Activated naive CD8-positive, alpha-beta T cell treated with anti-CD3 and anti-CD28 coated beads, Interleukin-2, amount 50 U/mL, for 16 hours (primary cell): ENCODE results near the gene MT4.
A peak's percentile ranks its signal among the peaks of the same experiment; 100 is the strongest.
"Not testable (repeated sequence)": the region's sequence is repeated elsewhere in the genome, so short reads cannot be mapped to it uniquely, and the experiment has no call there.

Experiments used
- DNase-seq: peaks from one replicate; pipeline ENCODE4 v3.0.0-alpha.2; 2020; ENCODE audit warnings: low read depth, low spot score

MT4 gene

DNA sequence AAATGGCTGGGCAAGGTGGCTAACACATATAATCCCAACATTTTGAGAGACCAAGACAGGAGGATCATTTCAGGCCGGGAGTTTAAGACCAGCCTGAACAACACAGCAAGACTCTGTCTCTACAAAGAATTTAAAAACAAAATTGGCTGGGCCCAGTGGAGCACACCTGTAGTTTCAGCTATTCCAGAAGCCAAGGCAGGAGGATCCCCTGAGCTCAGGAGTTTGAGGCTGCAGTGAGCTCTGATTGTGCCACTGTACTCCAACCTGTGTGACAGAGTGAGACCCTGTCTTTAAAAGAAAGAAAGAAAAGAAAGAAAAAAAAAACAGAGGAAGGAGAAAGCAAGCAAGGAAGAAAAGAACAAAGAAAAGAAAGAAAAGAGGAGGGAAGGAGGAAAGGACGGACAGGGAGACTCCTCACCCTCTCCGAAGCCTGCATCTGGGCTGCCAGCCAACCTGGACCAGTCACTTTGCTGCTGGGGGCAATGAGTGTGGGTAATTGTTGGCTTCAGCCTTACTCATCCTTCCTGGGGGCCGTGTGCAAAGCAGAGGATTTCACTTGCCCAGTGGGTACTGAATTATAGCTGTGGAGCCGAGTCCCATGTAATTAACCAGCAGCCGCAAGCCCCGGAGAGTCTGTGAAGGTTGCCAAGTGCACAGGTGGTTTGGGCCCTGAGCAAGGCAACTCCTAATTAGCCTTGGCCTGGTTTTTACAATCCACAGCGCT, 6.7 kb upstream of the MT4 start:
- no peak for DNase-seq

DNA sequence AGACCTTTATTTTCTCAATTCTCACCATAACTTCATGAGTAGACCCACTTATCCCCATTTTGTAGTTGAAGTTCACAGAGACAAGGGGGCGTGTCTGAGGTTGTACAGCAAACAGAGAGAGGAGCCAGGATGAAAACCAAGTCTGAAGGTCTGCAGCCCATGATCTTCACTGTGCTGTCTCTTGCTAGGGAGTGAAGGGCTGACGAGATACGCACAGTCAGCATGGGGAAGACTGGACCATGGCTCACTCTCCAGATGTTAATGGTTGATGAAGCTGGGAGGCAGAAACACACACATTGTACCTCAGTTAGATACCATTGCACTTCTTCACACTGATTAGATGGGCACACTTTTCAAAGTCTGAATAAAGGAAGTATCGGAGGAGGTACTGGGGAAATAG, 5.8 kb upstream of the MT4 start:
- no peak for DNase-seq

DNA sequence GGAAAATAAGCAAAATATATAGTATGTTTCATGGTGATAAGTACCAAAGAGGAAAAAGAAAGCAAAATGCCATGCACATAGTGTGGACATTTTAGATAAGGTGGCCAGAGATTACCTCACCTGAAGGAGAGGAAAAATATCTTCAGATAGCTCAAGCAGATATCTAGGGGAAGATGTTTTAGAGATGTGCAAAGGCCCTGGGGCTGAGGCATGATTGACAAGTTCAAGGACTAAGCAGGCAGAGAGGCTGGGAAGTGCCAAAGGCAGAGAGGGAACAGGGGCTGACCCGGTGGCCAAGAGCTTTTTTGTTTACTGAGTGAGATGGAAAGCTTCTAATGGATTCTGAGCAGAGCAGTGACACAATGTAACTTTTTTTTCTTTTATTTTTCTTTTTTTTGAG, 4.4 kb upstream of the MT4 start:
- no peak for DNase-seq

DNA sequence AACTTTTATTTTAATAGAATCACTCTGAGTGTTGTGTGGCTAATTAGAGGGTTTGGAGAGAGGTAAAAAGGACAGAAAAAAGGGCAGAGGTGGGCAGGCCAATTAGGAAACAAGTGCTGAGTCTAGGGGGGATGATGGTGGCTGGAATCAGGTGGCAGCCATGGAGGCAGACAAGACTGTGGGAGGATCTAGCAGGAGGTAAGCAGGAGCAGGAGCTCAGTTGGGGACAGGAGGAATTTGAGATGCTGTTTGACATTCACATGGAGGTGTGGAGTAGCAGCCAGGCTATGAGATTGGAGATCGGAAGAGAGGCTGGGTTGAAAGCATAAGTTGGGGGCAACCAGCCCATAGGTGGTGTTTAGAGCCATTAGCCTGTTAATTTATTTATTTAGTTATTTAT, 3.7 kb upstream of the MT4 start:
- no peak for DNase-seq

DNA sequence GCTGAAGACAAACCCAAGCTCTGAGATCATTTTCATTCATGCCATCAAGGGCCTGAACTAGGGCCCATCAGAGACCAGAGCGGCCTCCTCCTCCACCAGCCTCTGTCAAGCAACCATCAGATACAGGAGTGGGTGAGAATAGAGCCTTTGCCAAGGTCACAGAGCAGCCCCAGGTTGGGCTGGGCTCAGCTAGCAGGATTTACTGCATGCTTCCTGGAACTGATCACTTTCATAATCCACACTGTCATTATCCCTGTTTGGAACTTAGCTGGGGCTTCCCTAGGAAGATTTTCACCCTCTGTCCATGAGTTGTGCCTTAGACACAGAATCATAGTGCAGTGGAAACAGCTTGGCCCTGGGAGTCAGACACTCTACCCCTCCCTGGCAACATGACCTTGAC, 5.1 kb downstream of the MT4 start:
- DNase-seq = no peak

DNA sequence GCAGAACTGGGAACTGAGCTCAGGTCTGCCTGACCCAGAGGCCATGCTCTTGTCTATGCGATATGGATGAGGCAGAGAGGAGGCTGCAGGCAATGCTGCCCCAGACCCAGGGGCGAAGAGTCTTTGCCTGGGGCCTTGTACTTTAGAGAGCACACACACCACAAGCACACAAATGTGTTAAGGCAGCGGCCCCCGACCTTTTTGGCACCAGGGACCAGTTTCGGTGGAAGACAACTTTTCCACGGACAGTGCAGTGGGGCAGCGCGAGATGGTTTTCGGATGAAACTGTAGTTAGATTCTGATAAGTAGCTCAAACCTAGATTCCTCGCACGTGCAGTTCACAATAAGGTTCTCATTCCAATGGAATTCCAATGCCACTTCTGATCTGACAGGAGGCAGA, 6.7 kb downstream of the MT4 start:
- no peak for DNase-seq

DNA sequence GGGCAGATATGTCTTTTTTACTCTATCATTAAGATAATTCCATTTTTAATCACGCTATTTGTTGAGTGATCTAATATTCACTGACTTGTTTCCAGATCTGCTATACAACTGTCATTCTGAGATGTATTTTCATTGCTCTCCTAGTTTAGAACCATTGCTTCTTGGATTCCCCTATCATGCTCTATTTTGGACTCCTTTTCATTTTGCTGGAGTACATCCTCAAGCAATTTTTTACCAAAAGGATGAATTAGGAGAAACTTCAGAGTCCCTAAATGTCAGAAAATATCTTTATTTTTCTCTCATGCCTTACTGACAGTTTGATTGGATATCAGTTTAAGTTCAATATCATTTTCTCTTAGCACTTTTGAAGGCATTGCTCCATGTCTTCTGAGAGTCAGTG, 9.8 kb downstream of the MT4 start:
- DNase-seq = no peak

DNA sequence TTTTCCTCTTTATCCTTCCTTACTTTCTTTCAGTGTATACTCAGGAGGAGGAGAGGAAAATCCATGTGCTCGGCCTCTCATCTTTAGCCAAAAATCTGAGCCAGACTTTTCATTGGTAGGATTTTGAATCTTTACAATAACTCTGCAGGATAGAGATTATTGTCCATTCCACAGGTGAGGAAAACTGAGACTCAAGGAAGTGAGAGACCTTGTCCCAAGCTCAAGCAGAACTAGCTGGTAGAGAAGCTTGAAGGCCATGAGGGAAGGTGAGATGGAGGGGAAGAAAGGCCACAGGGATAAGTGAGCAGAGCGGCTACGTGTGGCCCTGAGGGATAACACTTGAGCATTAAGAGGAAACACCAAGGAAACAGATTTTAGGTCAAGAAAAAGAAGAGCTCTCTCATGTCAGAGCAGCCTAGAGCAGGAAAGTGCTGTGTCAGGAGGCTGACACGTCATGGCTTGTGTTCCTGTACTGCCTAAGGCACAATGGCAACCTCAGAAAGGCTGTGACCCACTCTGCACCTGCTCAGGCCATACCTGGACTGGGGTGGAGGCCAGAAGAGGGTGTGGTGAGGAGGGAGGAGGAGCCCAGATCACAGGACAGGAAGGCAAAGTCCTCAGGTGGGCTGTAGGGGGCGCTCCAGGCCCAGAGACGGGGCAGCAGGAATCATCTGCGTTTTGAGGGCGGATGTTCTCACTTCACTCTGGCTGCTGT, 11.9 kb downstream of the MT4 start:
- DNase-seq = peak; percentile 84

DNA sequence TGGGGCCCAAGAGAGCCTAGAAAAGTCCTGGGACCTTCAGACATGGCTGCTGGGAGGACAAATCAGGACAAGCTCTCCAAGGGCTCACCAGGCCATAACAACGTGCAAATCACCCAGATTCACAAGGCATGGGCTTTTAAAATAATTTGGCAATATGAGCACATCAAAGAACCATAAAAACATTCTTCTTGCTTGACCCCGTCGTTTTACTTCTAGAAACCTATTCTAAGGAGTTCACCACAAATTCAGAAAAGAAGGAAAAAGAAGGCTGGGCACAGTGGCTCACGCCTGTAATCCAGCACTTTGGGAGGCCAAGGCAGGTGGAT, 12.4 kb downstream of the MT4 start:
- no peak for DNase-seq

DNA sequence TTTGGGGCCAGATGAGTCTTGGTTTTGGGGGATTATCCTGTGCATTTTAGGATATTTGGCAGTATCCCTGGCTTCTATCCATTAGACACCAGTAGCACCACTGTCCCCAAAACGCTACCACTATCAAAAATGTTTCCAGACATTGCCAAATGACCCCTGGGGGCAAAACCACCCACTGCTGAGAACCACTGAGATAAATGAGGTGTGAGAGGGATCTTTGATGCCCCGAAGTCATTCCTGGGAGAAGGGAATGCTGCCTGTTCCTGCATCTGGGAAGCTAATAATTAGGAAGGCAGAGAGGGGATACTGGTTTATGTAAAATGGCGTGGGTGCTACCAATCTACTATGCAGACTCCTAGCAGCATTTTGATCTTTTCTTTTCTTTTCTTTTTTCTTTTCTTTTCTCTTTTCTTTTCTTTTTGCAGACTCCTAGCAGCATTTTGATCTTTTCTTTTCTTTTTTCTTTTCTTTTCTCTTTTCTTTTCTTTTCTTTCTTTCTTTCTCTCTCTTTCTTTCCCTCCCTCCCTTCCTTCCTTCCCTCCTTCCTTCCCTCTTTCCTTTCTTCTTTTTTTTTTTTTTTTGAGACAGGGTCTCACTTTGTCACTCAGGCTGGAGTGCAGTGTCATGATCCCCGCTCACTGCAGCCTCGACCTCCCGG, 15.6 kb downstream of the MT4 start:
- no peak for DNase-seq

DNA sequence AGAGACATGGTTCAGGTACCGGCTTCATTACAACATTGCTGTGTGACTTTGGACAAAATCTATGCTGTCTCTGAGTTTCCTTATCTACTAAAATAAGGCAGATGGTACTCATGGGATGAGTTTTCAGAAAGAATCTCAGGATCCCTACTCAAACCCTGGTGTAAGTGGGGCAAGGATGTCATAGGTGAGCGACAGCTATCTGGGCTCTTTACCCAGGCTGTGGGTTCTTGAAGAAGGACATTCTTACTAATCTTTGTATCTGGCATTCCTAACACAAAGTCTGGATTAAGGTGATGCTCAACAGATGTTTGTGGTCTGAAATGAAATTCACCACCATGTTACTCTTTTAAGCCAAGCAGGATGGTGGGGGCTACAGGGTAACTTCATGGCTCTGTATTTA, 18.0 kb downstream of the MT4 start:
- not testable (repeated sequence) for DNase-seq

DNA sequence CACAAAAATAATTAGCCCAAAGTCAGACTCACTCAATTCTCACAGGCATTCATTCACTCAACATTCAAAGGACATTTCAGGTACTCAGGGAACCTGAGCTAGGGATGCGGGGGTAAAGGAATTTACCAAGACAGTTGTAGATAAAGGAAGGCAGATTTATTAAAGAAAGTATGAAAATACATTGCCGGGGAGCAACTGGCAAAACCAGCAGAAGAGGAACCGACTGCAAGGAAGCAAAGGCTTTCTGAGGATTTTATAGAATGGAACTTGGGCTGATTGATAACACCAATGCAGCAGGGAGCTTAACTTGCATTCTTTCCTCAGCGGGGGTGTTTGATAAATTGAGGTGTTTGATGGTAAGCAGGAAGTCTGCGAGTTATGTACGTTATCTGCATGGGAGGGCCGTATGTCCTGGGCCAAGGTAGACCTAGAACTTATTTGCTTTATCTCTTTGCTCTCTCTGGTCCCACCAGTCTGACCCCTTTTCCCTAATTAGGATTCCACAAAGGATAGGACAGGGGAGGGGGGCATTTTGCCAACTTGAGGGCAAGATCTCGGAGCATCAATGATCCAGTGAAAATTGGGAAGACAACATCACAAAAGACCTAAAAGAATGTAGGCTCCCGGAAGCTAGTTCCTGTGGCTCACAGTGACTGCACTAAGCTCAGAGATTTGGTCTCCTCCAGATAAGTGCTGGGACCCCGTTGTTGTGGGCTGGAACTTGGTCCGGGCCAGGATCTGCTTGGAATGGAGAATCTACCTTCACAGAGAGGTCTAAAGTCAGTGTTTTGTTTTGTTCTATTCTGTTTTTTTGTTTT, 18.7 kb downstream of the MT4 start:
- no peak for DNase-seq

DNA sequence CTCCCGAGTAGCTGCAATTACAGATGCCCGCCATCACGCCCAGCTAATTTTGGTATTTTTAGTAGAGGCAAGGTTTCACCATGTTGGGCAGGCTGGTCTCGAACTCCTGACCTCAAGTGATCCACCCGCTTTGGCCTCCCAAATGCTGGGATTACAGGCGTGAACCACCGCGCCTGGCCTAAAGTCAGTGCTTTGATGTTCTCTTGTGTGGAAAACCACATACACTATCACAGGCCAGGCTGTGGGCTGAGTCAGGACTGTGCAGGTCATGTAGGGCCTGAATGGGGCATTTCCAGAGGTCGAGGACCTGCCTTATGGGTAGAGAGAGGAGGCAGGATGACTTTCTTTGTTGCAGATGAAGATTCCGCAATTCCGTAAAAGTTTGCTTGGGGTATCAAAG, 19.4 kb downstream of the MT4 start:
- no peak for DNase-seq

DNA sequence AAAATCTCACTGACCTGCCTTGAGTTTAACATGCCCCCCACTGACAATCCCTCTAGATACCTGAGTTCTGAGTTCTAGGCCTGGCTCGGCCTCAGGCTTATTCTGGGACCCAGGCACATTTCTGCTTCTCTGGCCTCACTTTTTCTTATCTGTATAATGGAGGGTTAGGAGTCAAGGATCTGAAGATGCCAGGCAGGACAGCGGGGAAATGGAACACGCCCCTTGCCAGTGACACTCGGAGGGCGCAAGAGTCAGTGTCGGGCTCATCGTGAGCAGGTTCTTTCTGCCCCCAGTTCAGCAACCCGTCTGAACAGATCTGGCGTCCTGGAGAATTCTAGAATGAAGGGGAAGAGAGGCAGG, 23.9 kb downstream of the MT4 start:
- DNase-seq = no peak

DNA sequence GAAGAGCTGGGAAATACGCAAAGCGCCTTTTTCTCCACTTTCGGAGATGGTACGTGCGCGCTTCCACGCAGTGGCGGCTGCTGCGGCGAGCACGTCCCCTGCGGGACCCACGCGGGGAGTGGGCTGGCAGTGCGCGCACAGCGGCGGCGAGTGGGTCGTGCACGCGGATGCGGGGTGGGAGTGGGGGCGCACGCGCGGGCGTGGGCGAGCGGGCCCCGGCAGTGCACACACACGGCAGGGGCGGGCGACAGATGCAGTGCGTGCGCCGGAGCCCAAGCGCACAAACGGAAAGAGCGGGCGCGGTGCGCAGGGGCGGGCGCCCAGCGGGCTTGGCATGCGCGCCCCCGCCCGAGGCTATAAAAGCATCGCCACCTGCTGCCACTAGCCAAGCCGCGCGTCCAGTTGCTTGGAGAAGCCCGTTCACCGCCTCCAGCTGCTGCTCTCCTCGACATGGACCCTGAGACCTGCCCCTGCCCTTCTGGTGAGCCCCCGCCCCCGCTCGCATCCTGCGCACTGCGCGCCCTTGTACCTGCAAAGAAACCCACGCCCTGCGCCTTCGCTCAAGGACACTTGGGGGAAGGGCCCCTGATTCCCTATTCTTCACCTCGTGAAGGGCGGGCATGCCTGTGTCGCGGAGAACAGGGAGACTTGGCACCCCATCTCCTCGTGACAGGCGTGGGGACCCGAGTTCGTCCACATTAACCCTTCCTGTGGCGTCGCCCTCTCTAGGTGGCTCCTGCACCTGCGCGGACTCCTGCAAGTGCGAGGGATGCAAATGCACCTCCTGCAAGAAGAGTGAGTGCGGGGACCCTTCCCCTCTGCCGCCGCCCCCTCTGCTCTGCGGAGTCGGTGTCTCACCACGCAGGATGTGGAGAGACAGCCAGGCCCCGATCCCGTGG, 24.5 kb downstream of the MT4 start, which contains the start of gene MT3:
Gene MT3, plus strand, starts transcription at position 388 of the 899 bp plus-strand sequence. Its CDS starts 63 bp downstream, at position 451.
- no peak for DNase-seq

DNA sequence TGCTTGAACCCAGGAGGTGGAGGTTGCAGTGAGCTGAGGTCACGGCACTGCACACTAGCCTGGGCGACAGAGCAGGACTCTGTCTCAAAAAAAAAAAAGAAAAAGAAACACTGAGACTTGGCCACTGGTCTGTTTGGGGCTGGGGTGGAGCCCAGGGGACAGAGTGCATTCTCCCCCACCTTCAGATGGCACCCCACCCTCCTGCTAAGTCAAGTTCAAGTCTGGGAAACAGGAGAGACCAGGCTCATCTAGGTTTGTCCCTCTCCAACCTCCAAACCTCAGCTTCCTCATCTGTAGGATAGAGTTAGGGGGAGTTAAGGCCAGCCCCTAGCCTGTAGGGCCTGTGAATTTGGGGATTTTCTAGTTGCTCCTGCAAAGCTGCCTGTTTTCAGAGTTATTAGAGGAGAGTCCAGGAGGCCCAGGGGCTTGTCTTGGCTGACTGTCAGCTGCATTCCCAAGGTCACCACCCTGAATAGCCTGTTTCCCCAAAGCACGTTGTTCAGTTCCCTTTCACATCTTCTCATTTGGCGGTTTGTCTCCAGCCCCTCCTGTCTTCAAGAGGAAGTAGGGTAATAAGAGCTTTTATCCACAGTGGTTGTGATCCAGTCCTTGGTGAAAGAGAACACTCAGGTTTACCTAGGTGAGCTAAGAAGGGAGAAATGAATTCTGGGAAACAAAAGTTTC, 26.6 kb downstream of the MT4 start:
- no peak for DNase-seq

DNA sequence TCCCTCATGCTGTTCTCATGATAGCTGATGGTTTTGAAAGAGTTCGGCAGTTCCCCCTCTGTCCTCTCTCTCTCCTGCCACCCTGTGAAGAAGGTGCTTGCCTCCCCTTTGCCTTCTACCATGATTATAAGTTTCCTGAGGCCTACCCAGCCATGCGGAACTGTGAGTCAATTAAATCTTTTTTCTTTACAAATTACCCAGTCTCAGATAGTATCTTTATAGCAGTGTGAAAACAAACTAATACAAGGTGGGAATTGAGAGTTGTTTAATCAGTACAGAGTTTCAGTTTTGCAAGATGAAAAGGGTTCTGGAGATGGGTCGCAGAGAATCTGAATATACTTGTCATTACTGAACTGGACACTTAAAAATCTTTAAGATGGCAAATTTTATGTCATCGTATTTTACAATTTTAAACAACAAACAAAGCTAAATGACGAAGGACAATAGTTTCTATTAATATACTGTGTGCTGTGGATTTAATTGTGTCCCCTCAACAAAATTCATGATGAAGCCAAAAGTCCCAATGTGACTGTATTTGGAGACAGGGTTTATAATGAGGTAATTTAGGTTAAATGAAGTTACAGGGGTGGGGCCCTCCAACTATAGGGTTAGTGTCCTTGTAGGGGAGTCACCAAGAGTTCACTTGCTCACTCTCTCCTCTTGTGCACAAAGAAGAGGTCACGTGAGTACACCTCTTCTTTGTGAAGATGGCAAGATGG, 28.9 kb downstream of the MT4 start:
- no peak for DNase-seq

DNA sequence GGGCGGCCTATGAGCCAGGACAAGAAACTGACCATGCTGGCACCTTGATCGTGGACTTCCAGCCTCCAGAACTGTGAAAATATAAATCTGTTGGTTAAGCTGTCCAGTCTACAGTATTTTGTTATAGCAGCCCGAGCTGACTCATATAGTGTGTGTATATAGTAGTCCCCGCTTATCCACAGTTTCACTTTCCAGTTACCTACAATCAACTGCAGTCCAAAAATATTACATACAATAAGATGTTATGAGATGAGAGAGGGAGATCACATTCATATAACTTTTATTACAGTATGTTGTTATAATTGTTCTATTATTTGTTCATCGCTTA, 29.4 kb downstream of the MT4 start:
- DNase-seq = no peak

DNA sequence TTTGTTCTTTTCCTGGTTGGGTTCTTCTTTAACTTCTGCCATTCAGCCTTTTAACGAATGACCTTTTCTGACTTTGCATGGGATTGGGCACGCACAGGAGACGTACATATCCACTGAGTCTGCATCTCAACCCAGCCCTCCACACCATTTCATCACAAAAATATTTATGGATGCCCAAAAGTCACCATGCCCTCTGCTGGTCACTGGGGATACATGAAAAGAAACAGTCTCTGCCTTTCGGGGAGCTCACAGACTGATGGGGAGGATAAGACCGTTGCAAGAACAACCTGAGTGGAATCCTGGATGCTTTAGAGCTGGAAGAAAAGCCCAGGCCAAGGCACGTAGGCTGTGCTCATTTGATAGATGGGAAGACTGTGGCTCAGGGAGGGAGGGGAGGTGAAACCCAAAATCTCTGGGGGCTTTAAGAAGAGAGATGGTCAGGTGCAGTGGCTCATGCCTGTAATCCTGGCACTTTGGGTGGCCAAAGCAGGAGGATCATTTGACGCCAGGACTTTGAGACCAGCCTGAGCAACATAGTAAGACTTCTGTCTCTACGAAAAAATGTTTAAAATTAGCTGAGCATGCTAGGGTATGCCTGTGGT, 35.6 kb downstream of the MT4 start:
- no peak for DNase-seq

DNA sequence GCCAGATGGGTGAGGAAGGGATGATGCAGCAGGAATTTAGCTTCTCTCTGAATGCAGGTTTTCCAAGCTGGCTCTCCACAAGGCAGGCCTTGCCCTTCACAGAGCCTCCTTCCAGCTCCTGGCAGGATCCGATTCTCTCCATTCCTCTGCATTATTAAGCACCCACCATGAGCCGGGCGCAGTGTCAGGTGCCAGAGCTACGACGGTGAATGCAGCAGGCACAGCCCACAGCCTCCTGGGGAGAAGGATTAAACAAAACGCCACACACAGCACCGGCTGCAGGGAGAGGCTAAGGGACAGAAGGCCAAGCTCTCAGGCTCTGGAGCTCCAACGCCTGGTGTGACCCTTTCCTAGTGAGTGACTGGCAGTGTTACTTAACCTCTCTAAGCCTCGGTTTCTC, 36.5 kb downstream of the MT4 start:
- no peak for DNase-seq
